ENCODE measurements around the gene BCL3. TPM values are rescaled to one million over a fixed set of nuclear protein-coding genes. Genes with fewer than 3 reads are reported as not detected.
A peak's percentile ranks its signal among the peaks of the same experiment; 100 is the strongest.

Gene BCL3
- total and polyA plus RNA-seq, 2 of the 13 experiments (the other 11 are each of a cell fraction or from before 2014, with no cell fraction given): 2.3 to 4.0 TPM

DNA sequence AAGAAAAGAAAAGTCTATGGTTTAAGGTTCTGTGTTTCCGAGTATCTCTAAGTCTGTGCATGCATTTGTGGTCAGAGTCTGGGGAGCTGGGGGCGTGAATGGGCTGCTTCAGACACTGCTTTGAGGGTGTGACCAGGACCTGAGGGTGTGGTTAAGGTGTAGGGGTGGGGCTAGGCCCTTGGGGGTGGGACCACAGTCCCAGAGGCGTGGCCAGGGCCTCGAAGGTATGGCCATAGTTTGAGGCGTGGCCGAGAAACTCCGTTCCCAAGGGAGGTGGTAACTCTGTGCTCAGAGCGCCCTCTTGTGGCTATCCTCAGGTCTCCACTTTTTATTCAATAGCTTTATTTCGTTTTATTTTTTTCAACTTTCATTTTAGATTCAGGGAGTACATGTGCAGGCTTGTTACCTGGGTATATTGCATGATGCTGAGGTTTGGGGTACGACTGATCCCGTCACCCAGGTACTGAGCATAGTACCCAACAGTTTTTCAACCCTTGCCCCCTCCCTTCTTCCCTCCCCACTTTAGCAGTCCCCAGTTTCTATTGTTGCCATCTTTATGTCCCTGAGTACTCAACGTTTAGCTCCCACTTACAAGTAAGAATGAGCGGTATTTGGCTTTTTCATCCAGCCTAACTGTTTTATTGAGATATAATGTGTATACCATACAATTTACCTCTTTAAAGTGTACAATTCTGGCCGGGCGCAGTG lies 22.2 kb downstream of the BCL3 start (continued):
- TF ChIP-seq THYN1 (CRISPR knock-in tag; IDR thresholded peaks at IDR 0.05; ENCODE audit: borderline replicate concordance, low read depth) (no peak), RCOR2 (CRISPR knock-in tag; IDR thresholded peaks at IDR 0.05) (0 out of 2 replicates have a peak, but pooled peaks have one; percentile 20), ZFYVE20 (CRISPR knock-in tag; IDR thresholded peaks at IDR 0.05; ENCODE audit: borderline replicate concordance, low read depth) (no peak), ZNF788 (CRISPR knock-in tag; IDR thresholded peaks at IDR 0.05; ENCODE audit: borderline replicate concordance) (peak; percentile 70; the same call in 1 of the 2 replicates), RAD21 (CRISPR knock-in tag; IDR thresholded peaks at IDR 0.05) (peak; percentile 95), NFKB2 (CRISPR knock-in tag; IDR thresholded peaks at IDR 0.05; ENCODE audit: borderline replicate concordance) (no peak), ZNF343 (CRISPR knock-in tag; IDR thresholded peaks at IDR 0.05) (no peak), HIVEP1 (CRISPR knock-in tag; IDR thresholded peaks at IDR 0.05) (no peak), ZNF703 (CRISPR knock-in tag; IDR thresholded peaks at IDR 0.05; ENCODE audit: borderline replicate concordance) (no peak), ZNF724P (CRISPR knock-in tag; IDR thresholded peaks at IDR 0.05; ENCODE audit: borderline replicate concordance) (no peak), ADNP (CRISPR knock-in tag; IDR thresholded peaks at IDR 0.05) (no peak), JUND (CRISPR knock-in tag; IDR thresholded peaks at IDR 0.05) (no peak), KLF16 (CRISPR knock-in tag; IDR thresholded peaks at IDR 0.05) (no peak), NFRKB (IDR thresholded peaks at IDR 0.05) (no peak), NR2F2 (IDR thresholded peaks at IDR 0.05; ENCODE audit: borderline replicate concordance, low read depth) (no peak), ZNF713 (CRISPR knock-in tag; IDR thresholded peaks at IDR 0.05) (no peak), ATF7-NPFF (CRISPR knock-in tag; IDR thresholded peaks at IDR 0.05; ENCODE audit: low read depth) (no peak), PHF20 (CRISPR knock-in tag; IDR thresholded peaks at IDR 0.05) (no peak), TOPORS (CRISPR knock-in tag; IDR thresholded peaks at IDR 0.05) (no peak), HOXA9 (CRISPR knock-in tag; IDR thresholded peaks at IDR 0.05; ENCODE audit: borderline replicate concordance) (no peak), MED1 (CRISPR knock-in tag; IDR thresholded peaks at IDR 0.05) (peak; percentile 57; the same call in 1 of the 2 replicates), PHF21A (CRISPR knock-in tag; IDR thresholded peaks at IDR 0.05) (no peak), ZNF550 (CRISPR knock-in tag; IDR thresholded peaks at IDR 0.05; ENCODE audit: borderline replicate concordance) (no peak)
- TF ChIP-seq, protein P1, sequence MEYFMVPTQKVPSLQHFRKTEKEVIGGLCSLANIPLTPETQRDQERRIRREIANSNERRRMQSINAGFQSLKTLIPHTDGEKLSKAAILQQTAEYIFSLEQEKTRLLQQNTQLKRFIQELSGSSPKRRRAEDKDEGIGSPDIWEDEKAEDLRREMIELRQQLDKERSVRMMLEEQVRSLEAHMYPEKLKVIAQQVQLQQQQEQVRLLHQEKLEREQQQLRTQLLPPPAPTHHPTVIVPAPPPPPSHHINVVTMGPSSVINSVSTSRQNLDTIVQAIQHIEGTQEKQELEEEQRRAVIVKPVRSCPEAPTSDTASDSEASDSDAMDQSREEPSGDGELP (IDR thresholded peaks at IDR 0.05; ENCODE audit: borderline replicate concordance, low read depth): no peak
- TF ChIP-seq, protein P2, sequence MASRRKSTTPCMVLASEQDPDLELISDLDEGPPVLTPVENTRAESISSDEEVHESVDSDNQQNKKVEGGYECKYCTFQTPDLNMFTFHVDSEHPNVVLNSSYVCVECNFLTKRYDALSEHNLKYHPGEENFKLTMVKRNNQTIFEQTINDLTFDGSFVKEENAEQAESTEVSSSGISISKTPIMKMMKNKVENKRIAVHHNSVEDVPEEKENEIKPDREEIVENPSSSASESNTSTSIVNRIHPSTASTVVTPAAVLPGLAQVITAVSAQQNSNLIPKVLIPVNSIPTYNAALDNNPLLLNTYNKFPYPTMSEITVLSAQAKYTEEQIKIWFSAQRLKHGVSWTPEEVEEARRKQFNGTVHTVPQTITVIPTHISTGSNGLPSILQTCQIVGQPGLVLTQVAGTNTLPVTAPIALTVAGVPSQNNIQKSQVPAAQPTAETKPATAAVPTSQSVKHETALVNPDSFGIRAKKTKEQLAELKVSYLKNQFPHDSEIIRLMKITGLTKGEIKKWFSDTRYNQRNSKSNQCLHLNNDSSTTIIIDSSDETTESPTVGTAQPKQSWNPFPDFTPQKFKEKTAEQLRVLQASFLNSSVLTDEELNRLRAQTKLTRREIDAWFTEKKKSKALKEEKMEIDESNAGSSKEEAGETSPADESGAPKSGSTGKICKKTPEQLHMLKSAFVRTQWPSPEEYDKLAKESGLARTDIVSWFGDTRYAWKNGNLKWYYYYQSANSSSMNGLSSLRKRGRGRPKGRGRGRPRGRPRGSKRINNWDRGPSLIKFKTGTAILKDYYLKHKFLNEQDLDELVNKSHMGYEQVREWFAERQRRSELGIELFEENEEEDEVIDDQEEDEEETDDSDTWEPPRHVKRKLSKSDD (CRISPR knock-in tag; IDR thresholded peaks at IDR 0.05; ENCODE audit: low read depth): no peak
- TF ChIP-seq, protein P3, sequence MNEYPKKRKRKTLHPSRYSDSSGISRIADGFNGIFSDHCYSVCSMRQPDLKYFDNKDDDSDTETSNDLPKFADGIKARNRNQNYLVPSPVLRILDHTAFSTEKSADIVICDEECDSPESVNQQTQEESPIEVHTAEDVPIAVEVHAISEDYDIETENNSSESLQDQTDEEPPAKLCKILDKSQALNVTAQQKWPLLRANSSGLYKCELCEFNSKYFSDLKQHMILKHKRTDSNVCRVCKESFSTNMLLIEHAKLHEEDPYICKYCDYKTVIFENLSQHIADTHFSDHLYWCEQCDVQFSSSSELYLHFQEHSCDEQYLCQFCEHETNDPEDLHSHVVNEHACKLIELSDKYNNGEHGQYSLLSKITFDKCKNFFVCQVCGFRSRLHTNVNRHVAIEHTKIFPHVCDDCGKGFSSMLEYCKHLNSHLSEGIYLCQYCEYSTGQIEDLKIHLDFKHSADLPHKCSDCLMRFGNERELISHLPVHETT (CRISPR knock-in tag; conservative IDR thresholded peaks at IDR 0.05): no peak
